Naive B cell (primary cell): ENCODE measurements around the gene TIMM10. TPM values are rescaled to one million over a fixed set of nuclear protein-coding genes. Genes with fewer than 3 reads are reported as not detected.
A peak's percentile ranks its signal among the peaks of the same experiment; 100 is the strongest.

Source experiments
- ATAC-seq, 2 donors: fragments of 150-1000 bp; cut with Tn5 transposase; 2 replicates each; pipeline ENCODE4 v1.10.0; 2021; ENCODE audit warnings: low read depth in 2 of 2, mild to moderate bottlenecking in 2 of 2, moderate library complexity in 2 of 2
- DNase-seq: peaks from one replicate; pipeline ENCODE4 v3.0.0; 2022
- H3K27ac Mint-ChIP-seq, 6 donors: one replicate each; pipeline ENCODE4 v1.8.0; 2020 to 2022; ENCODE audit warnings: mild to moderate bottlenecking in 6 of 6, mixed read lengths in 6 of 6, moderate library complexity in 5 of 6, inconsistent platforms in 2 of 6
- H3K27me3 Mint-ChIP-seq, 3 donors: one replicate each; pipeline ENCODE4 v1.8.0; 2021 to 2022; ENCODE audit warnings: mixed read lengths in 3 of 3, mild to moderate bottlenecking in 1 of 3
- H3K36me3 Mint-ChIP-seq, 2 donors: one replicate each; pipeline ENCODE4 v1.8.0; 2020 to 2022; ENCODE audit warnings: mixed read lengths in 2 of 2, inconsistent platforms in 1 of 2, mild to moderate bottlenecking in 1 of 2
- H3K4me1 Mint-ChIP-seq, 3 donors: one replicate each; pipeline ENCODE4 v1.8.0; 2020 to 2022; ENCODE audit warnings: mixed read lengths in 3 of 3, inconsistent platforms in 1 of 3, mild to moderate bottlenecking in 1 of 3, moderate library complexity in 1 of 3
- H3K4me3 Mint-ChIP-seq, 8 donors: one replicate each; pipeline ENCODE4 v1.8.0; 2020 to 2022; ENCODE audit warnings: mild to moderate bottlenecking in 8 of 8, mixed read lengths in 8 of 8, moderate library complexity in 8 of 8, inconsistent platforms in 2 of 8
- H3K9me3 Mint-ChIP-seq, 7 donors: one replicate each; pipeline ENCODE4 v1.8.0; 2020 to 2022; ENCODE audit warnings: mixed read lengths in 7 of 7, mild to moderate bottlenecking in 5 of 7, inconsistent platforms in 2 of 7, moderate library complexity in 1 of 7
- polyA plus RNA-seq, 6 donors: library from polyadenylated mRNA; unstranded; fragments of 300-500 nt; fragmentation: Illumina TruSeq; gene quantifications; one replicate each; pipeline ENCODE4 v1.2.3, GENCODE V29; 2021; ENCODE audit warnings: low read depth in 6 of 6

The TIMM10 gene
- polyA plus RNA-seq, 6 donors from 2014 or later, result 64.9 to 105 (median 79.9) TPM

DNA sequence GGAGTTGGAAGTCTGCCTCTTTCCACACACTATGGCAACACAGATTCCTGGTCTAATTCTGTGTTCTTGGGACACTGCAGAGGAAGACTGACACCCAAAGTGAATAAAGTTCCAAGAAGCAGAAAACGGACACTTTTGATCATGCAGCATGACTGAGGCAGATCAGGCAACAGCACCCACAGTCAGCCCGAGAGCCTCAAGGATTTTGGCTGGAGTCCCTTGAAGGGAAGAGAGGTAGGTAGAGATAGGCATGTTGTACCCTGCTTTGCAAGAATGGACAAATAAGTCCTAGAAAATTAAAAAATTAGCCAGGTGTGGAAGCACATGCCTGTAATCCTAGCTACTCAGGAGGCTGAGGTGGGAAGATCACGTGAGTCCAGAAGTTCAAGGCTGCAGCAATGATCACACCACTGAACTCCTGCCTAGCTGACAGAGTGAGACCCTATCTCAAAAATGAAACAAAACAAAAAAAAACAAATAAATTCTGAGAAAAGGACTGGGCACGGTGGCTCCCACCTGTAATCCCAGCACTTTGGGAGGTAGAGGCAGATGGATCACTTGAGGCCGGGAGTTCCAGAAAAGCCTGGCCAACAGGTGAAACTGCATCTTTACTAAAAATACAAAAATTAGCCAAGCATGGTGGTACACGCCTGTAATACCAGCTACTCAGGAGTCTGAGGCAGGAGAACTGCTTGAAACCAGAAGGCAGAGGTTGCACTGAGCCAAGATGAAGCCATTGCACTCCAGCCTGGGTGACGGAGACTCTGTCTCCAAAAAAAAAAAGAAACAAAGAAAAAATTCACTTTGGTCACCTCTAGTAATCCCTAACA is 22.0 kb downstream of the TIMM10 start:
- Mint-ChIP-seq H3K36me3 (no peaks in the 10 kb centered on the region), H3K9me3 (no peaks in the 10 kb centered on the region), H3K27me3 (no peaks in the 10 kb centered on the region), H3K4me1 (peaks cover 14 to 21% (median 18%) of the 10 kb centered on the region in 3 donors), H3K27ac (peak overlapping the region in 2 of 6 donors; percentile 24 to 66), H3K4me3 (no peak overlapping the region)
- DNase-seq, result no peak
- no peak for ATAC-seq

- no peaks in the 10 kb centered on the region for H3K9me3 Mint-ChIP-seq
- H3K4me1 Mint-ChIP-seq, result peaks cover under 1 to 2% (median 2%) of the 10 kb centered on the region in 3 donors
- no peaks in the 10 kb centered on the region for H3K36me3 Mint-ChIP-seq
- no peak overlapping the region for H3K27ac Mint-ChIP-seq
- no peak for DNase-seq
- ATAC-seq, result no peak
- no peak overlapping the region for H3K4me3 Mint-ChIP-seq
- H3K27me3 Mint-ChIP-seq, result no peaks in the 10 kb centered on the region
Observed at GRCh38 chr11:57506522-57506921, 24.0 kb downstream of the TIMM10 start.

GRCh38 chr11:57504511-57504910 is 26.0 kb downstream of the TIMM10 start:
- DNase-seq (no peak), ATAC-seq (no peak)
- Mint-ChIP-seq H3K36me3 (no peaks in the 10 kb centered on the region), H3K27ac (no peak overlapping the region), H3K4me3 (no peak overlapping the region), H3K9me3 (no peaks in the 10 kb centered on the region), H3K27me3 (no peaks in the 10 kb centered on the region), H3K4me1 (peaks cover 0 to 11% (median 0%) of the 10 kb centered on the region in 3 donors)

DNA sequence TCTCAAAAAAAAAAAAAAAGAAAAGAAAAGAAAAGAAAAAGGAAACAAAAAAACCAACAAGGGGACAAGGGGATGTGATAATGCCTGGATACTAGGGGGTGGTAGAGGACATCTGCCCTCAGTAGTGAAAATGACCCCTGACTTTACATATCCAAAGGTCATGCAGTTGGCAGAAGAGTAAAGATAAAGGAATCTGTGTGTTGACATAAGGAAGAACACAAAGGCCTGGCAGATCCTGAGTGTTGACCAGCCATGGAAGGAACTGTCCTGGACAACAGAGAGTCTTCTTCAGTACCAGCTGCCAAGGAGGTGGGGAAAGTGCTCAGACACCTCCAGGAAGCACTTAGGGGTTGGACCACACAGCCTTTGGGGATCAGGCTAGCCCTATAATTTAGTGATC is 27.7 kb downstream of the TIMM10 start:
- ATAC-seq, result no peak
- H3K9me3 Mint-ChIP-seq, result no peaks in the 10 kb centered on the region
- no peak for DNase-seq
- H3K4me1 Mint-ChIP-seq, result peaks cover 0 to 12% (median 0%) of the 10 kb centered on the region in 3 donors
- peak overlapping the region in 1 of 6 donors; percentile 68 for H3K27ac Mint-ChIP-seq
- no peak overlapping the region for H3K4me3 Mint-ChIP-seq
- H3K36me3 Mint-ChIP-seq, result no peaks in the 10 kb centered on the region
- no peaks in the 10 kb centered on the region for H3K27me3 Mint-ChIP-seq

GRCh38 chr11:57502376-57502775 is 28.2 kb downstream of the TIMM10 start:
- Mint-ChIP-seq H3K9me3 (no peaks in the 10 kb centered on the region), H3K27me3 (no peaks in the 10 kb centered on the region), H3K4me1 (peaks cover 0 to 12% (median 0%) of the 10 kb centered on the region in 3 donors), H3K27ac (no peak overlapping the region), H3K36me3 (no peaks in the 10 kb centered on the region), H3K4me3 (no peak overlapping the region)
- ATAC-seq (no peak), DNase-seq (no peak)

GRCh38 chr11:57501953-57502352 is 28.6 kb downstream of the TIMM10 start:
- ATAC-seq, result no peak
- Mint-ChIP-seq H3K4me3 (peak overlapping the region in 1 of 8 donors; percentile 49), H3K36me3 (no peaks in the 10 kb centered on the region), H3K4me1 (peaks cover 0 to 12% (median 0%) of the 10 kb centered on the region in 3 donors), H3K9me3 (no peaks in the 10 kb centered on the region), H3K27ac (no peak overlapping the region), H3K27me3 (no peaks in the 10 kb centered on the region)
- DNase-seq, result no peak

DNA sequence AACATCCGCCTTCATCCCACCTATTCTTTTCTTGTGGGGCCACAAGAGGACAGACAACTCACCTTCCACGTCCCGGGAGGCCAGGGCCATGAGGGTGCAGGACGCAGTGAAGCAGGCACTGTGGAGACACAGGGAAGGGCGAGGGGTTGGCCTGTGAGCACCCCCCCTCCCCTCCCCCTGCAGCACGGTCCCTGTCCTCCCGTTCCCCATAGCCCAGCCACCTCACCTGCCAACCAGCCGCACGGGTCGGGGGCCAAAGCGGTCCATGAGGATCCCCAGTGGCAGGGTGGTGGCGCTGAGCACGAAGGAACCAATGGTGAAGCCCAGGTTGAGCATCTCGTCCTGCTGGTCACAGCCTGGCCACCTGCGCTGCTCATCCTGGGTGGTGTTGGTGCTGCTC is 29.6 kb downstream of the TIMM10 start:
- Mint-ChIP-seq H3K4me1 (peaks cover 0 to 12% (median 0%) of the 10 kb centered on the region in 3 donors), H3K4me3 (no peak overlapping the region)
- no peak for DNase-seq

GRCh38 chr11:57500515-57500914 is 30.0 kb downstream of the TIMM10 start:
- peak overlapping the region in 1 of 8 donors; percentile 50 for H3K4me3 Mint-ChIP-seq

More for the DNA sequence above, 29.6 kb downstream of the TIMM10 start:
- H3K27me3 Mint-ChIP-seq, result no peaks in the 10 kb centered on the region
- no peaks in the 10 kb centered on the region for H3K9me3 Mint-ChIP-seq
- ATAC-seq, result no peak
- peak overlapping the region in 1 of 6 donors; percentile 34 for H3K27ac Mint-ChIP-seq
- peaks cover 0 to 2% of the 10 kb centered on the region in 2 donors for H3K36me3 Mint-ChIP-seq

GRCh38 chr11:57499983-57500461 is 30.5 kb downstream of the TIMM10 start:
- Mint-ChIP-seq H3K27me3 (no peaks in the 10 kb centered on the region), H3K4me3 (peak overlapping the region in 4 of 8 donors; percentile 20 to 57 (median 52)), H3K4me1 (peaks cover 0 to 12% (median 0%) of the 10 kb centered on the region in 3 donors), H3K27ac (peak overlapping the region in 1 of 6 donors; percentile 17), H3K9me3 (no peaks in the 10 kb centered on the region), H3K36me3 (peaks cover 0 to 3% of the 10 kb centered on the region in 2 donors)
- ATAC-seq (no peak), DNase-seq (no peak)

More at GRCh38 chr11:57500515-57500914, 30.0 kb downstream of the TIMM10 start:
- DNase-seq (no peak), ATAC-seq (no peak)
- peaks cover 0 to 3% of the 10 kb centered on the region in 2 donors for H3K36me3 Mint-ChIP-seq
- H3K4me1 Mint-ChIP-seq, result peaks cover 0 to 12% (median 0%) of the 10 kb centered on the region in 3 donors
- no peaks in the 10 kb centered on the region for H3K27me3 Mint-ChIP-seq
- no peak overlapping the region for H3K27ac Mint-ChIP-seq
- no peaks in the 10 kb centered on the region for H3K9me3 Mint-ChIP-seq

- peaks cover 0 to 12% (median 0%) of the 10 kb centered on the region in 3 donors for H3K4me1 Mint-ChIP-seq
- ATAC-seq (peak; percentile 89 to 94), DNase-seq (peak; percentile 36)
- peak overlapping the region in 1 of 6 donors; percentile 74 for H3K27ac Mint-ChIP-seq
- H3K36me3 Mint-ChIP-seq, result peaks cover 0 to 3% of the 10 kb centered on the region in 2 donors
- peak overlapping the region in 4 of 8 donors; percentile 20 to 57 (median 52) for H3K4me3 Mint-ChIP-seq
- H3K27me3 Mint-ChIP-seq, result no peaks in the 10 kb centered on the region
- no peaks in the 10 kb centered on the region for H3K9me3 Mint-ChIP-seq
Observed at GRCh38 chr11:57499413-57499982, 31.1 kb downstream of the TIMM10 start.

DNA sequence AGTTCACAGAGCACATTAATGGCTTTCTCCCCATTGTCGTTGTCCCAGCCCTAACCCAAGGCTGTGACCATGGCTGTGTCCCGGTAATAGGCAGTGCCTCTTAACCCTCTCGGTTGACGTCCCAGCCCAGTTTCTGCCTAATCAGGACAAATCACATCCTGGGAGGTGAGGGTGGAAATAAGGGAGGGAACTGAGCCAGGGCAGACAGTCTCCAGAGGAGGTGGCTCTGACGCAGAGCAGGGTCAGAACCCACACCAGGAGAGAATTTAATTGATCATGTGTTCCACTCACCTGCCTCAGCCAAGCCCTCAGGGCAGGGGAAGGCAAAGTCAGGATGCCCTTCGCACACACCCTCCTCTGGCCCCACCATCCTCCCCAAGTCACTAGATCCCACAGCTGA is 32.0 kb downstream of the TIMM10 start:
- Mint-ChIP-seq H3K36me3 (peaks cover 0 to 3% of the 10 kb centered on the region in 2 donors), H3K4me1 (peaks cover 0 to 12% (median 4%) of the 10 kb centered on the region in 3 donors), H3K27me3 (no peaks in the 10 kb centered on the region), H3K9me3 (no peaks in the 10 kb centered on the region), H3K27ac (no peak overlapping the region), H3K4me3 (peak overlapping the region in 1 of 8 donors; percentile 3)
- ATAC-seq, result no peak
- DNase-seq, result no peak

DNA sequence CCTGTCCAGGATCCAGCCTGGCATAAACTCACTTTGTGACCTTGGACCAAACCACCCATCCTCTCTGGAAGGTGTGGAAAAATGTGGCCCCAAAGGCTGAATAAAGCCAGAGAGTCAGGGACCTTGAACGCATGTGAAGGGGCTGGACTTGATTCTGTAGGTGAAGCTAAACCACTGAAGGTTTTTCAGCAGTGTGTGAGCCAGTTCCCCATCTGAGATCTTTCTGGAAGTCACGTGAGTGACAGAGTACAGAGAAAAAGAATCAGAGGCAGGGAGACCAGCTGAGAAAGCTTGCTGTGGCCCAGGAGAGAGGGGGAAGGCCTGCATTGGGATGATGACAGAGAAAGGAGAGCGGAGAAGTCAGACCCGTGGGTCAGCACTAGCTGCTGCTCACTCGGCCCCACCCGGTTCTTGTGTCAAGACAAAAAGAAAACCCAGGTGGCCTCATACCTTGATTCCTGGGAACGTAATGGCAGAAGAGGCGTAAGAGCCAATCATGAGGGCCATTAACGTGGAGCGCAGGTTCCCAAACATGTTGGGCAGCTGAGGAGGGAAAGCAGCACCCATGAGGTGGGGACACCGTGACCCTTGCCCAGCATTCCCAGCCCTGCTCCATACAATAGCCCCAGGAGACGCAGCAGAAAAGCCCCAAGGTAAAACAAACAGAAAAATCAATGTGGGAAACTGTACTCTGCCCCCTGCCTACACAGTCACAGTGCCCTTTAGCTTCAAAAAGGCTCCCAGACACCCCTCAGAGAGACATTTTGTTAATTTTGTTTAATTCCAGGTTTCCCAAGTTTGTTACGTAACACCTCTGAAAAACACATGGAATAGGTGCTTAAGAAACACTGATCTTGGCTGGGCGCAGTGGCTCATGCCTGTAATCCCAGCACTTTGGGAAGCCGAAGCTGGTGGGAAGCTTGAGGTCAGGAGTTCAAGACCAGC is 33.0 kb downstream of the TIMM10 start:
- ATAC-seq (no peak), DNase-seq (no peak)
- H3K27me3 Mint-ChIP-seq, result no peaks in the 10 kb centered on the region
- H3K4me3 Mint-ChIP-seq, result no peak overlapping the region
- H3K27ac Mint-ChIP-seq, result peak overlapping the region in 1 of 6 donors; percentile 25
- peaks cover 0 to 3% of the 10 kb centered on the region in 2 donors for H3K36me3 Mint-ChIP-seq
- no peaks in the 10 kb centered on the region for H3K9me3 Mint-ChIP-seq
- H3K4me1 Mint-ChIP-seq, result peaks cover 0 to 12% (median 5%) of the 10 kb centered on the region in 3 donors
